Measurements from ENCODE around the gene MAPK14.

GRCh38 chr6:36116066-36116864 lies 88.7 kb downstream of the MAPK14 start:
- no peak for TF ChIP-seq CTCF (IDR thresholded peaks at IDR 0.05)
- TF ChIP-seq POLR2A (IDR thresholded peaks at IDR 0.05) = no peak
